ENCODE results near the gene CD200R1. TPM values are rescaled to one million over a fixed set of nuclear protein-coding genes. Genes with fewer than 3 reads are reported as not detected.

CD200R1 gene
- total and polyA plus RNA-seq, 7 donors, result 0.06 to 0.79 (median 0.50) TPM

DNA sequence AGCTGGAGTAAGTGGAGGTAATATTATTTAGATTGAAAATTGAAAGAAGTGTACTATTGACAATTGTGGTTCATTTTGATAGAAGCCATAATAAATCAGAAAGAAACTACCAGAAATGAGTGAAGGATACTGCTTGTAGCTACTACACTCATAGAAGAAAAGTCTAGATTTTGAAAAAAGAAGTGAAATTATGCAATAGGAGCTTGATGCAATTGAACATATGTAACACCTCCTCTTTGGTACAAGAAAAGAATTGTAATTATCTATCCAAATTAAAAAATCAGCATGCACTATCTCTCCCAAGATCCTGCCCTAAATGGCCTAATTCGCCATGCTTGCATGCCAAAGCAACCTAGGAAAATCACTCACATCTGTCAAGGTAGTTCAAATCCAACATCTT, 77.1 kb downstream of the CD200R1 start:
- H3K27me3 ChIP-seq (ENCODE audit: insufficient read depth in 3 of 3, low read length in 2 of 3), result no peaks in the 10 kb centered on the region
- TF ChIP-seq, protein P1, sequence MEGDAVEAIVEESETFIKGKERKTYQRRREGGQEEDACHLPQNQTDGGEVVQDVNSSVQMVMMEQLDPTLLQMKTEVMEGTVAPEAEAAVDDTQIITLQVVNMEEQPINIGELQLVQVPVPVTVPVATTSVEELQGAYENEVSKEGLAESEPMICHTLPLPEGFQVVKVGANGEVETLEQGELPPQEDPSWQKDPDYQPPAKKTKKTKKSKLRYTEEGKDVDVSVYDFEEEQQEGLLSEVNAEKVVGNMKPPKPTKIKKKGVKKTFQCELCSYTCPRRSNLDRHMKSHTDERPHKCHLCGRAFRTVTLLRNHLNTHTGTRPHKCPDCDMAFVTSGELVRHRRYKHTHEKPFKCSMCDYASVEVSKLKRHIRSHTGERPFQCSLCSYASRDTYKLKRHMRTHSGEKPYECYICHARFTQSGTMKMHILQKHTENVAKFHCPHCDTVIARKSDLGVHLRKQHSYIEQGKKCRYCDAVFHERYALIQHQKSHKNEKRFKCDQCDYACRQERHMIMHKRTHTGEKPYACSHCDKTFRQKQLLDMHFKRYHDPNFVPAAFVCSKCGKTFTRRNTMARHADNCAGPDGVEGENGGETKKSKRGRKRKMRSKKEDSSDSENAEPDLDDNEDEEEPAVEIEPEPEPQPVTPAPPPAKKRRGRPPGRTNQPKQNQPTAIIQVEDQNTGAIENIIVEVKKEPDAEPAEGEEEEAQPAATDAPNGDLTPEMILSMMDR (IDR thresholded peaks at IDR 0.05), result no peak
- no peak for DNase-seq
- H3K27ac ChIP-seq, result no peak overlapping the region
- H3K4me1 ChIP-seq, result no peaks in the 10 kb centered on the region
- ATAC-seq, result no peak
- H3K9me3 ChIP-seq, result peaks cover 1% of the 10 kb centered on the region
- H3K4me3 ChIP-seq, result no peak overlapping the region
- no peaks in the 10 kb centered on the region for H3K36me3 ChIP-seq (ENCODE audit: insufficient read depth in 1 of 2, low read depth in 1 of 2)
- intact Hi-C loops (cut with DNase I), result no loop called here
- 74 to 80% (median 79%) methylated on average over 1 of the region's 1 CpG for WGBS, 3 donors

- WGBS, 3 donors, result 73 to 78% (median 78%) methylated on average over 5 of the region's 5 CpGs
Observed at GRCh38 chr3:112894258-112894657, 80.6 kb downstream of the CD200R1 start.

DNA sequence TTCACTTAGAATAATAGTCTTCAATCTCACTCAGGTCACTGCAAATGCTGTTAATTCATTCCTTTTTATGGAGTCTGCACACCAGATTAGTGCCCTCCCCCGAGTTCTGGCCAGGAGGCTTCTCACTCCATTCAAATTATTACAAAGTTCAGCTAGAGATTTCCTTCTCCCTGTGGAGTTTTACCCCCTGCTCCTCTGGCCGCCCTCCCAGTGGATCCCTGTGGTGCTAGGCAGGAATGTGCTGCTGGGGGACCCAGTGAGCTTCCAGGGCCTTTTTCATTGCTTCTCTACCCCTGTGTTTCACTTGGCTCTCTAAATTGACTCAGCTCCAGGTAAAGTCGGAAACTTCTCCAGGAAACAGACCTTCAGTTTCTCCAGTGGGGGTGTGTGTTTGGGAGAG, 85.5 kb downstream of the CD200R1 start:
- H3K36me3 ChIP-seq (ENCODE audit: insufficient read depth in 1 of 2, low read depth in 1 of 2), result no peaks in the 10 kb centered on the region
- ATAC-seq (no peak), DNase-seq (peak in 1 of 2 donors; percentile 16)
- WGBS, 3 donors, result 34 to 55% (median 55%) methylated on average over 3 of the region's 3 CpGs
- no peaks in the 10 kb centered on the region for H3K9me3 ChIP-seq
- TF ChIP-seq, protein P1 (IDR thresholded peaks at IDR 0.05), result no peak
- H3K4me1 ChIP-seq, result no peaks in the 10 kb centered on the region
- H3K27ac ChIP-seq, result no peak overlapping the region
- intact Hi-C loops (cut with DNase I), result no loop called here
- H3K27me3 ChIP-seq (ENCODE audit: insufficient read depth in 3 of 3, low read length in 2 of 3), result no peaks in the 10 kb centered on the region
- no peak overlapping the region for H3K4me3 ChIP-seq

More at GRCh38 chr3:112894258-112894657, 80.6 kb downstream of the CD200R1 start:
- H3K4me1 ChIP-seq, result no peaks in the 10 kb centered on the region
- TF ChIP-seq, protein P1 (IDR thresholded peaks at IDR 0.05), result no peak
- no peak for DNase-seq
- no peak for ATAC-seq
- H3K4me3 ChIP-seq, result no peak overlapping the region
- intact Hi-C loops (cut with DNase I), result no loop called here
- H3K27me3 ChIP-seq (ENCODE audit: insufficient read depth in 3 of 3, low read length in 2 of 3), result no peaks in the 10 kb centered on the region
- no peaks in the 10 kb centered on the region for H3K36me3 ChIP-seq (ENCODE audit: insufficient read depth in 1 of 2, low read depth in 1 of 2)
- no peak overlapping the region for H3K27ac ChIP-seq
- H3K9me3 ChIP-seq, result no peaks in the 10 kb centered on the region

DNA sequence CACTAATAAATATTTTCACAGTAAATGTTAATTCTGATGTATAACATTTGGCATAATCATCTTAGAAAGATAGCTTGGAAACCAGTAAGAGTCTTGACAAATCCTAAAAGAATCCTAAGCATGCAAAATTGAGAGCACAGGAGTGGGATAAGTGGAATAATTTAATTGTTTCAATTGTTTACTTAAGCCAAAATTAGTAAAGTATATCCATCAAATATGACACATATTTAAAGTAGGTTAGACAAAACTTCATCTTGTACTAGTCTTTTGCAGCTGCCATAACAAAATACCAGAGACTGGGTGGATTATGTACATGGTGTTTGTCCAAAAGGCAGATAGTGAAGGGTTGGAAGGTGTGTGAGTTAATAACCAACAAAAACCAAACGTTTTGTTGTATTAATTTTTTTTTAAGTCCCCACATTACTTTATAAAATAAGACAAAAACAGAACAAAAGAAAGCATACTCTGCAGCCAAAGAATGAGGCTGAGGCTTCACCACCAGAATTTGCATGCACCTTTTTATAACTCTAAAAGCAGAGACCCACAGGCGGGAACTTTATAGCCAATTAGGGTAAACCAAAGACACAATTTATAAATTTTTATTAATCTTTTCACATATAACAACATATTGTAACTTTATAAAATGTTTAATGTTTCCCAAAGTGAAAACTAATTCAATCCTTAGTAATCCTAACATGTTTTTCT, 86.4 kb downstream of the CD200R1 start:
- no peak overlapping the region for H3K27ac ChIP-seq
- 43 to 55% (median 51%) methylated on average over 2 of the region's 2 CpGs for WGBS, 3 donors
- H3K4me1 ChIP-seq, result no peaks in the 10 kb centered on the region
- no peaks in the 10 kb centered on the region for H3K9me3 ChIP-seq
- TF ChIP-seq, protein P1 (IDR thresholded peaks at IDR 0.05), result no peak
- DNase-seq, result no peak
- no peak for ATAC-seq
- intact Hi-C loops (cut with DNase I), result no loop called here
- H3K4me3 ChIP-seq, result no peak overlapping the region
- H3K36me3 ChIP-seq (ENCODE audit: insufficient read depth in 1 of 2, low read depth in 1 of 2), result no peaks in the 10 kb centered on the region
- no peaks in the 10 kb centered on the region for H3K27me3 ChIP-seq (ENCODE audit: insufficient read depth in 3 of 3, low read length in 2 of 3)

All from psoas muscle (tissue), 8 donors.